Measurements from ENCODE around the gene UTP18.
A peak's percentile ranks its signal among the peaks of the same experiment; 100 is the strongest.
"Not testable (repeated sequence)": the region's sequence is repeated elsewhere in the genome, so short reads cannot be mapped to it uniquely, and the experiment has no call there.

Gene UTP18

DNA sequence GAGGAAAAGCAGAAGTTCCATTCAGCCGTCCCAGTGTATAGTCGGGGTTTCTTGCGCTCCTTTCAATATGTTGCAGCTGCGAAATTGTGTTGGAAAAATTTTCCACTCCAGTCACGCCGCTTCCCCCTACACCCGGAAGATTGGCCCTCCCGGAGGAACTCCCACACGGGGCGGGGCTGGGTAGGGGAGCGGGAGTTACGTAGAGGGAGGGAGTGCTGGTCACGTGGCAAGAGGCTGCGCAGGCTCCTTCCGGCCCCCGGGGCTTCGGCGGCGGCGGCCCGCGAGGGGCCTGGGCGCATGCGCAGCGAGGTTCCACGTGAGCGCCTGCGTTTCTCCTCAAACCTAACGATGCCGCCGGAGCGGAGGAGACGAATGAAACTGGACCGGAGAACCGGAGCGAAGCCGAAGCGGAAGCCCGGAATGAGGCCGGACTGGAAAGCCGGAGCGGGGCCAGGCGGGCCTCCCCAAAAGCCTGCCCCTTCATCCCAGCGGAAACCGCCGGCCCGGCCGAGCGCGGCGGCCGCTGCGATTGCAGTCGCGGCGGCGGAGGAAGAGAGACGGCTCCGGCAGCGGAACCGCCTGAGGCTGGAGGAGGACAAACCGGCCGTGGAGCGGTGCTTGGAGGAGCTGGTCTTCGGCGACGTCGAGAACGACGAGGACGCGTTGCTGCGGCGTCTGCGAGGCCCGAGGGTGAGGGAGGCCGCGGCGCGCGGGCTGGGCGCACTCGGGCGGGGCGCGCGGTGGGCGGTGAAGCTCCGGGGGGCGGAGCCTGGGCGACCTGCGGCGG is at the start of gene UTP18:
UTP18 (plus strand) TSS at position 310 of the 787 bp plus-strand sequence; CDS start at position 349, 39 bp downstream.
- DNase-seq (ENCODE audit: low read depth in 3 of 3), result peak; percentile 89 to 94 (median 91)

DNA sequence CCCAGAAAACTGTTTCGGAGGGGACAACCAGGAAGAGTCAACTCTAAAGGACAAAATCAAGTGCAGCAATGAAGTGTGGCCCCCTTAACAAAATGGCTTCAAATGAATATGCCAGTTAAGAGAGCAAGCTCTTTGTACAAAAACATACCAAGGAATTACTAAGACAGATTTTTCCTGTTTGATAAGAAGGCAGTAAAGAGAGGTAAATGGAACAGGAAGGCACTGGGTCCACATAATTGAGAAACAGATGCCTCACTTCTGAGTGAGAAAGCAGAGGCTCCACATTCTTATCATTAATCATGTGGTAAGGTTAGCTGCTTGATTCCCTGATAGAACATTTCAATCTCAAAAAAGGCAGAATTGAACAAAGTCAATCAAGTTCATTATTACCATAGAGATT is 45.4 kb upstream of the UTP18 start:
- no peak for DNase-seq (ENCODE audit: low read depth in 3 of 3)

DNA sequence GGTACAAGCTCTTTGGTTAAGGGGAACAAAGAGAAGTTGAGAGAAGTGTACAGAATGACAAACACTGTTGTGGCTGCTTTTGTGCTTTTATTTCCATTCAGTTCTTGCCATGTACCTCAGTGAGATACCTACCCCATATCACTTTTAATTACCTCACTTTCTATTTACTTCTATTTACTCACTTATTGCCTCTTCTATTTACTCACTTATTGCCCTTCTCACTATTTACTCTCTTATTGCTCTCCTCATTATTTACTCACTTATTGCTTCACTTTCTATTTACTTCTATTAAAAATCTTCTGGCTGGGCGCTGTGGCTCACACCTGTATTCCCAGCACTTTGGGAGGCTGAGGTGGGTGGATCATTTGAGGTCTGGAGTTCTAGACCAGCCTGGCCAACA is 42.4 kb upstream of the UTP18 start:
- no peak for DNase-seq (ENCODE audit: low read depth in 3 of 3)

DNA sequence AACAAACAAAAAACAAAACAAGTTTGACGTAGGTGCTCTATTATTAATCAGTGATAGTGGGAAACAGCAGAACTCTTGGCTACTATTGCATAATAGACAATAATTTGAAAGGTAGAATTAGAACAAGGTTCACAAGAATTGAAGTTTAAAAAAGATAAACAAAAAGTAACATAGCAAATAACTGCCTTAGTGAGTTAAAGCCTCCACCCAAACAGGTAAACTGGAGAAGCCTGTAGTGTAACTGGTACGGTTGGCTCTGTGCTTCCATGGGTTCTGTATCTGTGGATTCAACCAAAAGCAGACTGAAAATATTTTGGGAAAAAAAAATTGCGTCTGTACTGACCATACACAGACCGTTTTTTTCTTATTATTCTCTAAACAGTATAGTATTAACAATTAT is 39.0 kb upstream of the UTP18 start:
- no peak for DNase-seq (ENCODE audit: low read depth in 3 of 3)

DNA sequence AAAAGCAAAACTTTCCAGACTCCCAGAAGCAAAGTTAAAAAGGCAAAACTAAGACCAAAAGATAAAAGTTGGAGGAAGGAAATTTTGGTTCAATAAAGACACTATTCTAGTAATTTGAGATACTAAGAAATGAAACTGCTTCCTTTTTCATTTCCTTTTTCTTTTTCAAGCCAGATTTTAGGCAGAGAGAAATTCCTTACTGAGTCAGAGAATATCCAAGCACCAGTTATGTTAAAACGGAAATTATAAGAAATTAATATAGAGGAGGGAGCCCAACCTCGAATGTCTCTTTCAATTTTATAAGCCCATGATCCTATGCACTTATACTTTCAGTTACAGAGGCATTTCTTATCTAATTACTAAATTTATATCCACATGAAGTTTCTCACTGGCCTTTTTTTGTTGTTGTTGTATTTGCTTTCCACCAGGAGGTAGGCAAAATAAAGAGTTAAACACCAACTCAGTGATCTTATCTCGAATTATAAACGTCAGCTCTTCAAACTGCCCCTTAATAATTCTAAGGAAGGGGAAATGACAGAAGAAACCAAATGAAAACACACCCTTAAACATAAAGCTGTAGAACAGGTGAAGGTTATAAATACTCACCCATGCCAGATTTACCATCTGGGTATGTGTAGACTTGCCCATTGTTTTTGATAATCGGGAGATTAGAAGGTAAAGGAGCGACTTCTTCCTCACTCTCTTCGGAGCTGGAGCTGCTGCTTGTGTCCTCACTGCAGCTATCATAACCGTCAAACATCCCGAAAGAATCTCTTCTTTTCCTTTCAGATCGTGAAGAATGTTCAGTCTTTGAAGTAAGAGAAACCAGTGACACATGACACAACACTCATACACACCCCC is 35.7 kb upstream of the UTP18 start:
- no peak for DNase-seq (ENCODE audit: low read depth in 3 of 3)

DNA sequence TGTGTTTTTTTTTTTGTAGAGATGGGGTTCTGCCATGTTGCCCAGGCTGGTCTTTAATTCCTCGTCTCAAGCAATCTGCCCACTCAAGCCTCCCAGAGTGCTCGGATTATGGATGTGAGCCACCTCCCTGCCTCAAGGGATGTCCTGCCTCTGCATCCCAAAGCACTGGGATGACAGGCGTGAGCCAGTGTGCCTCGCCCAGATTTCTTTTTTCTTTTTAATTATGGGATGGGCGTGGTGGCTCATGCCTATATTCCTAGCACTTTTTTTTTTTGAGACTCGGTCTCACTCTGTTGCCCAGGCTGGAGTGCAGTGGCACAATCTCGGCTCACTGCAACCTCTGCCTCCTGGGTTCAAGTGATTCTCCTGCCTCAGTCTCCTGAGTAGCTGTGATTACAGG is 34.8 kb upstream of the UTP18 start:
- DNase-seq (ENCODE audit: low read depth in 3 of 3), result not testable (repeated sequence)

DNA sequence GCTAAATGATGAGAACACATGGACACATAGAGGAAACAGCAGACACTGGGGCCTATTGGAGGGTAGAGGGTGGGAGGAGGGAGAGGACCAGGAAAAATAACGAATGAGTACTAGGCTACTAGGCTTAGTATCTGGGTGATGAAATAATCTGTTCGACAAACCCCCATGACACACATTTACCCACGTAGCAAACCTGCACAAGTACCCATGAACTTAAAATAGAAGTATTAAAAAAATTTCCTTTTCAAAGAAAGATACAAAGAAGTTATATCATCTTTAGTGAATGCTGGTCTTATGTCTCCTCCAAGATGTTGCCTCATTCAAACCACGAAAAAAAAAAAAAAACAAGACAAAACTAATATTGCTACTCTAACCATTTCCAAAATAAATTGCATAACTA is 32.2 kb upstream of the UTP18 start:
- DNase-seq (ENCODE audit: low read depth in 3 of 3), result no peak

DNA sequence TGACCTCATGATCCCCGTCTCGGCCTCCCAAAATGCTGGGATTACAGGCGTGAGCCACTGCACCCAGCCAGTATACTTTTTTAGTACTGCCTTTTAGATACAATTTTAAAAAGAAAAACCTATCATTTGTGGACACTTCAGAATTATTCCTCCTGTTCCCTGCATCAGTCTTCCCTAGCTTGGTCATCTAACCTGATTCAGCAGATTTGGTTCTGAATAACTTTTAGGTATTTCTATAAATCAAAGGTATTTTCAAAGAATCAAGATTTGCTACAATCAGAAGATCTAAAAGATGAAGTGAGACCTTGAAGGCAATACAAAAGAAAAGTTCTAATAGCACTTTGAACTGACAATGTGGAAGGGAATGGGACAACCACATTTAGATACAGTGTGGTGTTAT is 30.5 kb upstream of the UTP18 start:
- no peak for DNase-seq (ENCODE audit: low read depth in 3 of 3)

DNA sequence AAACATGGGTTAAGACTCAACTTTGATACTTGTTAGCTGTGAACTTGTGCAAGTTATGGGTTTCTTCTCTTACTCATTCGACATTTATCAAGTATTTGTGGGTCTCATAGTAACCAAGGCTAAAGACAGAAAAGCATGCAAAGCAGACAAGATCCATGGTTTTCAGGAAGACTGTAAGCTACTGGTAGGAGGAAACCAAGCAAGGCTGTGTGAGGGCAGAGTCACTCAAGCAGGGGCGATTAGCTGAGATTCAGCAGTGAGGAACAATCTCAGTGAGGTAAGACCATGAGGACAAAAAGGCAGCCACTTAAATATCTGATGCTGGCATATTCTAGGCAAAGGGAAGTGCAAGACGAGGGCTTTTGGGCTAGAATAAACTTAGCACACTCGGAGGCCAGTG is 30.0 kb upstream of the UTP18 start:
- DNase-seq (ENCODE audit: low read depth in 3 of 3), result no peak

DNA sequence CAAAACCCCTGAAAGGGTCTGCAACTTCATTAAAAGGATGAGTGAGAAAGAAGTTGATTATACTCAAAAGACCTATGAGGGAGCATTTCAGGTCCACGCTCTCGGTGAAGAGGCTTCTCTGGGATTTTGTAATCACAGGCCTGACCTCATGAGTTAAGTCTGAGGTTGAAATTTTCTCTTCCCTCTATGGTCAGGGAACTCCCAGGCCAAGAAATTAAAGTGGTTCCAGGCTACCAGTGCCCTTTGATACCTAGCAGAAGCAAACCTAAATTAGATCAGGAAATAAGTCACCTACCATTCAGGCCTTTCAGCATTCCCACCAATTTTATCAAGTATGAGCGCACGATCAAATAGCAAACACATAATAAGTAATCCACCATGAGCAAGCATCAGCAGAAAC is 28.3 kb upstream of the UTP18 start:
- DNase-seq (ENCODE audit: low read depth in 3 of 3), result no peak

DNA sequence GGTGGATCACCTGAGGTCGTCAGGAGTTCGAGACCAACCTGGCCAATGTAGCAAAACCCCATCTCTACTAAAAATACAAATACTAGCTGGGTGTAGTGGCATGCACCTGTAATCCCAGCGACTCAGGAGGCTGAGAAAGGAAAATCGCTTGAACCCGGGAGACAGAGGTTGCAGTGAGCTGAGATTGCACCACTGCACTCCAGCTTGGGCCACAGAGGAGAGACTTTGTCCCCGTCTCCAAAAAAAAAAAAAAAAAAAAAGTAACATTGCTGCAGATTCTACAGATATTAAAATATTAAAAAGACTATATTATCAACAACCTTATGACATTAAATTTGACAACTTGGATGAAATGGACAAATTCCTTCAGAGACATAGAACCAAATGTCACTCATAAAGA is 26.2 kb upstream of the UTP18 start:
- DNase-seq (ENCODE audit: low read depth in 3 of 3), result no peak

DNA sequence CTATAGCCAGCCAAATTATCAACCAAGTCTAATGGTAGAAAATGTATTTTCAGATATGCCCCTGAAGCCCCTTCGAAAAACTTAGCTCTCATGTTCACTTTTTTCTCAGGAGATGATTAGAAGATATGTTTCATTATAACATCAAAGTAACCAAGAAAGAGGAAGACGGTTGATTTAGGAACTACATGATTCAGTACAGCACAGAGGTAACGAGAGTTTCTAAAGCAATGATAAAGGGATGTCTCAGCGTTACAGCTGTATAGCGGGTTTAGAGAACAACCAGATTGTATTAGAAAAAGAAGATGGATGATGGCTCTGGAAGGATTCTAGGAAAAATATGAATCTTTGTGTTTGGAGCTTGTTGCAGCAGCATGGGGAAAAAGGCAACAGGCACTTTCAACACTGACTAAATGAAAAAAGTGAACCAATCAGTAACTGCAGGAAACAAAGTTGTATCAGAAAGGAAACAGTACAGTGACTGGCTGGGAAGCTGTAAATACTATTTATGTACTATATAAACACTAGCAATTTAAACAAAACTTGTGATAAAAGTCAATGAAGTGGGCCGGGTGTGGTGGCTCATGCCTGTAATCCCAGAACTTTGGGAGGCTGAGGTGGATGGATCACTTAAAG is 22.0 kb upstream of the UTP18 start:
- no peak for DNase-seq (ENCODE audit: low read depth in 3 of 3)

DNA sequence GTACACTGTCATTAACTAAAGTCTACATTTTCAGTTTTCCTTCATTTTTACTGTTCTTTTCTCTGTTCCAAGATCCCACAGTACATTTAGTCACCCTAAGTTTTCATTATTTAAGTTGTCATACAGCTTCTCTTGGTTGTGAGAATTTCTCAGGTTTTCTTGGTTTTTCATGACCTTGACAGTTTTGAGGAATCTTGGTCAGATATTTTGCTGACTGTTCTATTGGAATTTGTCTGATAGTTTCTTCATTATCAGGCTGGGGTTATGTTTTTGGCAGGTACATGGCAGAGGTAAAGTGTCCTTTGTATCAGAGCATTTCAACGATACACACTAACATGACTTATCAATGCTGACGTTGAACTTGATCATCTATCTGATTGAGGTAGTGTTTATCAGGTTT is 20.1 kb upstream of the UTP18 start:
- no peak for DNase-seq (ENCODE audit: low read depth in 3 of 3)

DNA sequence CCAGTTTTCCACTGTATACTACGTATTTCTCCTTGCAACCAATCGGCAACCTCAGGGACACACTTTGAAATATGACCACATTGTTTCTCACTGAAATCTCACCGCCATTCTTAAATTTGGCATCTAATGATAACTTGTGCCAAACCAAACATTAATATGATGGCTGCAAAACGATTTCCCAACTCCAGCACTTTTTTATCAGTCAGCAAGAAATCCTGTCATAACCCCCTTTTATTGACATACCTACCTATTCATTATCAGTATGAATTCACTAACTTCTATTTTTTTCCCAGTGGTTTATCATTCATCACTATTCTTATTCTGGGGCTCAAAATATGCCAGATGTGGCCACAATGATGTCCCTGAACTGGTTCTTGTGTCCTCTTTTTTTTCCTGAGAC is 16.3 kb upstream of the UTP18 start:
- DNase-seq (ENCODE audit: low read depth in 3 of 3), result no peak

DNA sequence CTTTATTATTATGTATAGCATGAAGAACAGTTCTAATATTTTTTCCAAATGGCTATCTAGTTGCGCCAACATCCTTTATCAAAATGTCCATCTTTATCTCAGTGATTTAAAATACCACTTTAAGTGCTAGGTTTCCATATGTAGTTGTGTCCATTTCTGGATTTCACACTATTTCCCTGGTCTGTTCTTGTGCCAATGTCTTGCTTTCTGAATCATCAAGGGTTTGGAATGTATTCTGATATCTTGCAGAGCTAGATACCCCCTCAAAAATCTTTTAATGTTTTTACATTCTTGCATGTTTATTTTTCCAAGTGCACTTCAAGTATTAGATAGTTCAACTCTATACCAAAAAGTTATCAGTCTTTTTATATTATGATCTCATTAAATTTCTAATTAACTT is 14.8 kb upstream of the UTP18 start:
- no peak for DNase-seq (ENCODE audit: low read depth in 3 of 3)

DNA sequence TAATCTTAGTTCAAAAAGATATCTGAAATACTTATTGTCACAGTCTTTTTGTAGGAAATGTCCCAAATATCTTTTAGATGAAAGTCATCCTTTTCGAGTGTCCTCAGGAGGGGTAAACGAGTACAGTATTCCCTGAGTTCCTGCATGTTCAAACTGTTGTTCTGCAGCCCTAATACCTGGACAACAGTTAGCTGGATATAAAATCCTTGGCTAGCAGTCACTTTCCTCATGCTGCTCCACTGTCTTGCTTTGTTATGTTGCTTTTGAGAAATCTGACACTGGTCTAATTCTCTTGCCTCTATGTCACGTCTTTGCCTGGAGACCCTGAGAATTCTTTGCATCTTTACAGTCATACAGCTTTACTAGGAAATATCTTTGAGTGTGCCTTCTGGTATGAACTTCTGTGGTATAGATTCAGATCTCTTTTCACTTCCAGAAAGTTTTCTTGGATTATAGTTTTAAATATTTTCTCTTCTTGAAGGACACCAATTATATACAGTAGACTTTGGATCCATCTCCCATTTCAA is 10.0 kb upstream of the UTP18 start:
- DNase-seq (ENCODE audit: low read depth in 3 of 3), result no peak

DNA sequence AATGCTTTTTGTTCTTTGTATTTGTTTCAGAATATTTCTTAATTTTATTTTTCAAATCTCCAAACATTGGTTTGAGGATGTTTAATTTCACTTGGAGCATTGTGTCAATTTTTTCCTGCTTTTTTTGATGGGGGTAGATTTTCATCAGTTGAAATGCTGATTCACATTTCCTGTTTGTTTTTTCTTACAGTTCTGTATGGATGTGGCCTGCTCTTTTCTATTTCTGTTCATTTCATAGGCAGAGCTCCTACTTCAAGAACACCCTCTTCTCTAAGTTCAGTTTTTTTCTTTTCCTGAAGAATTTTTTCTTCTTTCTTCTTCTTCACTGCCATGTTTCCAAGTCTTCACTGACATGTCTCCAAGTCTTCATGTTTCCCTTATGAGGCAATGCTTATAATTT is 9.3 kb upstream of the UTP18 start:
- DNase-seq (ENCODE audit: low read depth in 3 of 3), result no peak

DNA sequence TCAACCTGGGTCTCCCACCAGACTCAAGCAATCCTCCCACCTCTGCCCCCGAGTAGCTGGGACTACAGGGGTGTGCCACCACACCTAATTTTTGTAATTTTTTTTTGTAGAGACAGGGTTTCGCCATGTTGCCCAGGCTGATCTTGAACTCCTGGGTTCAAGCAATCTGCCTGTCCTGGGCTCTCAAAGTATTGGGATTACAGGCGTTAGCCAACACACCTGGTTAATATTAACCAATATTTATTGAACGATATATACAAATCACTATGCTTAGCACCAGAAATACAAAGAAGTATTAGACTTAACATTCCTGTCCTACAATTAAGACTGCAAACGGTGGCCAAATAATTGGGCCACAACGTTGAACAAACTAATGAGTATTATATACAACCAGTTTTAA is 4.7 kb upstream of the UTP18 start:
- DNase-seq (ENCODE audit: low read depth in 3 of 3), result no peak

DNA sequence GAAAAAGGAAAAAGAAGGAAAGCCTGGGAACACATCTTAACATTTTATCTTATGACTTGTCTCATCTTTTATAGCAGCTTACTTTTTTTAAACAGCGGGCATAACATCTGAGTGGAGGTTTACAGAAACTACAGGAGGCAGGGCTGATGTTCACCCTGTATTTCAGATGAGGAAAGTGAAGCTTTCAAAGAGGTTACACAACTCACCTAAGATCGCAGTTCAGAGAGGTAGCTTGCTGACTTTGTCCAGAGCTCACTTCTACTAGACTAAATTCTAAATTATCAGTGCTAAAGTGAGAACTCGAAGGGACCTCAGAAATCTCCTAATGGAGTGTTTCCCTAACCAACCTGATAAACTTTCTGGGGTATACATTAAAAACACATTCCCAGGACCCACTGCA is 4.2 kb upstream of the UTP18 start:
- DNase-seq (ENCODE audit: low read depth in 3 of 3), result no peak

DNA sequence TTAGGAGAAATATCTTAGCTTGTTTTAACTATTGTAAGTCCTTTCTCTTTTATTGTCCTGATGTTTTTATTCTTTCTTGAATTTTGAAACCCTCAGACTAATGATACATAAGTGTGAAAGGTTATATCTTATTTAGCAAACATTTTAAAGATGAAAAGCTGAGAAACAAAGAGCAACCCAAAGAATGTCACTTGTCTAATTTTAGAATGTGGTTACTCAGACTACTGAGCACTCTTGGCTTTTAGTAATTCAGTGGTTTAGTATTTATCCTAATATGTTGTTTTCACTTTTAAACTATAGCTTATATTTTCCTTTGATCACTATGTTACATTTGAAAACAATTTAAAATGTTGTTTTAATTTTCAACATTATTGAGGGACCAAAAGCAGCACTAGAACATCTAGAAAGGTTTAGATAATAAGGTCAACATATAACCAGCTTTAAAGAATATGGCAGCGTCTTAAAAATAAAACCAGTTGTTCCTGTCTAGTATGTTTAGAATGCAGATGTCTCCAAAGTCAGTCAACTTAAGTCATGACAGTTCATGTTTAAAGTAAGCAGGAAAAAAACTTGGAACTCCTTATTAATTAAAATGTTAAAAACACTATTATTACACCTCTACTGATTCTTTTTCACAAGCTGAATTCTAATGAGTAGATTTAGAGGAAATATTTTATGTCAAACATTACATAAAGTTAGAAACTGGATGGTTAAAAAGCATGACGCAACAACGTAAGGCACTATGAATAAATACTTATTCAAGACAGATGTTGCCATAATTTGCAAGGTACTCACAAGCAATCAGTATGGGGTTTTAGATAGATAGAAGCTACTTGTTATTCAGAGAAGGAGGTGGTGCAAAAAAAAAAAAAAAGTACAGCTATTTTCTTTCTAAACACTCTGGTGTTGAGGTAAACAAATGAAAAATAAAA is 2.9 kb upstream of the UTP18 start:
- no peak for DNase-seq (ENCODE audit: low read depth in 3 of 3)

Data from stimulated activated CD4-positive, alpha-beta T cell treated with anti-CD3 and anti-CD28 coated beads, TNF-alpha, amount 100 ng/mL, for 24 hours (primary cell).